GM12878 (cell line): ENCODE data around the gene DAZAP1. TPM values are rescaled to one million over a fixed set of nuclear protein-coding genes. Genes with fewer than 3 reads are reported as not detected.

Experiments
- ATAC-seq: fragments of 200-7000 bp; cut with Tn5 transposase; 3 replicates; pipeline ENCODE4 v1.9.1; 2020; ENCODE audit warnings: mild to moderate bottlenecking, moderate library complexity
- BruUV-seq: library from RNA; stranded (reverse); fragments of 400-500 nt; replicated peaks from 2 replicates; lab custom pipeline; 2021; lab: Mats Ljungman, UMichigan
- CTCF ChIA-PET: fragments of 300-600 bp; sonication (Branson Sonifier 250); formaldehyde crosslinking; extraction: SDS; loops from one replicate; lab custom pipeline; 2021; ENCODE audit warnings: inconsistent platforms; lab: Yijun Ruan, JAX
- POLR2A ChIA-PET: fragments of 350-600 bp; formaldehyde crosslinking; extraction: SDS; loops from one replicate; lab custom pipeline; 2021; ENCODE audit warnings: inconsistent platforms; lab: Charles Lee
- RAD21 ChIA-PET: fragments of 300-600 bp; sonication (Branson Sonifier 250); formaldehyde crosslinking; loops from one replicate; lab custom pipeline; 2023; ENCODE audit warnings: antibody characterized with exemption; ENCODE audit not compliant: unreplicated experiment; lab: Charles Lee
- SMC1A ChIA-PET: fragments of 300-600 bp; sonication (Branson Sonifier 250); formaldehyde crosslinking; loops from one replicate; lab custom pipeline; 2023; ENCODE audit not compliant: unreplicated experiment, uncharacterized antibody; lab: Charles Lee
- DNase-seq: peaks from one replicate; pipeline ENCODE4 v3.0.0-alpha.2; 2011; ENCODE audit warnings: low read depth, low spot score
- FAIRE-seq: peaks from 3 replicates; lab custom pipeline; 2011; peaks lifted over from hg19 to GRCh38; lab: Jason Lieb, UNC
- H2AFZ ChIP-seq: 2 replicates; pipeline ENCODE4 v1.6.0; 2011; ENCODE audit warnings: low read depth, low read length, control low read depth; ENCODE audit not compliant: control insufficient read depth
- H3K27ac ChIP-seq: 2 replicates; pipeline ENCODE4 v1.5.1; 2011; ENCODE audit warnings: control low read depth; ENCODE audit not compliant: control insufficient read depth, insufficient read depth
- H3K27me3 ChIP-seq, 2 experiments: replicated peaks in 1 of 2; 2 replicates each; pipeline versions ENCODE4 v1.6.0 to v1.6.1; 2011; ENCODE audit warnings: low read length in 1 of 2; ENCODE audit not compliant: control insufficient read depth in 2 of 2, insufficient read depth in 2 of 2
- H3K36me3 ChIP-seq, 2 experiments: 2 replicates each; pipeline ENCODE4 v1.5.1; 2011; ENCODE audit warnings: low read length in 1 of 2; ENCODE audit not compliant: control insufficient read depth in 2 of 2, insufficient read depth in 2 of 2
- H3K4me1 ChIP-seq: 2 replicates; pipeline ENCODE4 v1.6.1; 2011; ENCODE audit warnings: mild to moderate bottlenecking, low read length, moderate library complexity, mixed read lengths; ENCODE audit not compliant: control insufficient read depth, insufficient read depth
- H3K4me2 ChIP-seq: 2 replicates; pipeline ENCODE4 v1.6.0; 2011; ENCODE audit warnings: control low read depth; ENCODE audit not compliant: control insufficient read depth, insufficient read depth
- H3K4me3 ChIP-seq: fragments of 200-600 bp; sonication (generic); 2 replicates; pipeline ENCODE4 v1.5.1; 2016
- H3K79me2 ChIP-seq: 2 replicates; pipeline ENCODE4 v1.6.0; 2011; ENCODE audit warnings: low read length; ENCODE audit not compliant: control insufficient read depth, insufficient read depth
- H3K9ac ChIP-seq: 2 replicates; pipeline ENCODE4 v1.8.0; 2011; ENCODE audit warnings: low read length, control low read depth, mixed read lengths; ENCODE audit not compliant: control insufficient read depth, insufficient read depth
- H3K9me3 ChIP-seq: replicated peaks from 3 replicates; pipeline ENCODE4 v1.5.1; 2011; ENCODE audit warnings: mild to moderate bottlenecking, low read length; ENCODE audit not compliant: control insufficient read depth, insufficient read depth
- H4K20me1 ChIP-seq: 2 replicates; pipeline ENCODE4 v1.6.0; 2011; ENCODE audit not compliant: control insufficient read depth, insufficient read depth
- BACH1 ChIP-seq: fragments of 450-650 bp; IDR thresholded peaks from 2 replicates; pipeline ENCODE4 v1.6.1; 2017; ENCODE audit warnings: mild to moderate bottlenecking, borderline replicate concordance
- BCL11A ChIP-seq: IDR thresholded peaks from 2 replicates; pipeline ENCODE4 v1.6.1; 2011; ENCODE audit warnings: low read depth, low read length
- CBX3 ChIP-seq: fragments of 200-600 bp; sonication (generic); IDR thresholded peaks from 2 replicates; pipeline ENCODE4 v1.6.1; 2016; ENCODE audit warnings: low read depth, borderline replicate concordance
- CREB1 ChIP-seq: IDR thresholded peaks from 2 replicates; pipeline ENCODE4 v1.6.1; 2012; ENCODE audit warnings: low read depth, mild to moderate bottlenecking, inconsistent platforms
- DPF2 ChIP-seq: fragments of 450-650 bp; IDR thresholded peaks from 2 replicates; pipeline ENCODE4 v1.6.1; 2017; ENCODE audit warnings: mild to moderate bottlenecking
- E4F1 ChIP-seq: fragments of 450-650 bp; IDR thresholded peaks from 2 replicates; pipeline ENCODE4 v1.6.1; 2018; ENCODE audit warnings: borderline replicate concordance, mild to moderate bottlenecking; ENCODE audit not compliant: partially characterized antibody
- HCFC1 ChIP-seq: fragments of 150-350 bp; IDR thresholded peaks from 2 replicates; pipeline ENCODE4 v1.6.1; 2014; ENCODE audit warnings: low read length
- IKZF1 ChIP-seq: fragments of 450-650 bp; conservative IDR thresholded peaks from 2 replicates; pipeline ENCODE4 v1.6.1; 2017; ENCODE audit warnings: antibody characterized with exemption, mild to moderate bottlenecking
- JUNB ChIP-seq: IDR thresholded peaks from 2 replicates; pipeline ENCODE4 v1.6.1; 2016; ENCODE audit warnings: antibody characterized with exemption, mild to moderate bottlenecking
- MEF2B ChIP-seq: fragments of 450-650 bp; IDR thresholded peaks from 2 replicates; pipeline ENCODE4 v1.6.1; 2018; ENCODE audit warnings: mild to moderate bottlenecking, moderate library complexity; ENCODE audit not compliant: partially characterized antibody, poor library complexity, severe bottlenecking
- MYB ChIP-seq: fragments of 150-350 bp; IDR thresholded peaks from 2 replicates; pipeline ENCODE4 v1.6.1; 2014; ENCODE audit warnings: mild to moderate bottlenecking, low read depth, low read length, borderline replicate concordance
- POLR2A ChIP-seq: IDR thresholded peaks from 2 replicates; pipeline ENCODE4 v1.6.1; 2011; ENCODE audit warnings: low read depth, mild to moderate bottlenecking, low read length
- RB1 ChIP-seq: fragments of 450-650 bp; formaldehyde crosslinking; IDR thresholded peaks from 2 replicates; pipeline ENCODE4 v1.6.1; 2017; ENCODE audit warnings: mild to moderate bottlenecking, borderline replicate concordance
- SIX5 ChIP-seq: IDR thresholded peaks from 2 replicates; pipeline ENCODE4 v1.6.1; 2011; ENCODE audit warnings: mild to moderate bottlenecking, low read depth, low read length, moderate library complexity; ENCODE audit not compliant: severe bottlenecking
- STAT1 ChIP-seq: fragments of 450-650 bp; conservative IDR thresholded peaks from 2 replicates; pipeline ENCODE4 v1.6.1; 2014; ENCODE audit warnings: antibody characterized with exemption, mild to moderate bottlenecking
- TARDBP ChIP-seq: IDR thresholded peaks from 2 replicates; pipeline ENCODE4 v1.6.1; 2016; ENCODE audit warnings: borderline replicate concordance
- YBX1 ChIP-seq: fragments of 450-650 bp; IDR thresholded peaks from 2 replicates; pipeline ENCODE4 v1.6.1; 2016; ENCODE audit warnings: antibody characterized with exemption
- YY1 ChIP-seq: IDR thresholded peaks from 2 replicates; pipeline ENCODE4 v1.6.1; 2011; ENCODE audit warnings: low read depth, mild to moderate bottlenecking, low read length
- ZNF622 ChIP-seq: fragments of 450-650 bp; IDR thresholded peaks from 2 replicates; pipeline ENCODE4 v1.6.1; 2017; ENCODE audit warnings: mild to moderate bottlenecking, inconsistent platforms
- WGBS: methylation state at CpG from one replicate; pipeline ENCODE4 v1.1.6; 2016; ENCODE audit warnings: low lambda C conversion rate; ENCODE audit not compliant: insufficient replicate concordance, insufficient coverage; ENCODE audit errors: missing lambda C conversion rate; 5-methylcytosine and 5-hydroxymethylcytosine counted together
- in situ Hi-C: fragments of 300-500 bp; cut with MboI; formaldehyde crosslinking; loops from 9 replicates; pipeline ENCODE4 v1.14.3; 2018; ENCODE audit warnings: mixed read lengths
- intact Hi-C: fragments of 100-400 bp; cut with micrococcal nuclease; formaldehyde crosslinking; loops from one replicate; pipeline ENCODE4 v1.14.2; 2022; ENCODE audit not compliant: unreplicated experiment
- polyA plus RNA-seq, 11 experiments: library from polyadenylated mRNA; depleted of rRNA in 4 of 11; unstranded in 6 of 11; stranded (reverse) in 5 of 11; fragments of >200 nt; fragmentation: Nextera tagmentation in 4 of 11; fragmentation: Illumina TruSeq in 1 of 11; extraction: Ambion mirVana in 4 of 11; extraction: Trizol in 1 of 11; gene quantifications; 1 replicate in 1 of 11; 2 replicates in 10 of 11; pipeline versions ENCODE4 v1.2.1 to v1.2.3, GENCODE V29; 2011 to 2016; ENCODE audit warnings: inconsistent platforms in 2 of 11, missing spikeins in 2 of 11, low read depth in 1 of 11
- total RNA-seq, 4 experiments: library from RNA; depleted of rRNA in 3 of 4; stranded (reverse); fragments of >200 nt in 3 of 4; fragmentation: Illumina TruSeq in 1 of 4; extraction: Trizol in 1 of 4; gene quantifications; 2 replicates each; pipeline versions ENCODE4 v1.2.1 to v1.2.3, GENCODE V29; 2013 to 2021

DAZAP1 gene
- total and polyA plus RNA-seq, 10 of the 15 experiments (the other 5 are each of a cell fraction or from before 2014, with no cell fraction given), result 9.9 to 240 (median 92.3) TPM

GRCh38 chr19:1374250-1374577, 33.2 kb upstream of the DAZAP1 start:
- Histone ChIP-seq H3K4me2 (no peak overlapping the region), H3K27me3 (no peaks in the 10 kb centered on the region), H3K4me3 (no peak overlapping the region), H3K27ac (no peak overlapping the region), H3K79me2 (no peaks in the 10 kb centered on the region), H4K20me1 (no peaks in the 10 kb centered on the region), H3K4me1 (no peaks in the 10 kb centered on the region), H2AFZ (no peak overlapping the region), H3K36me3 (peaks cover 4 to 8% of the 10 kb centered on the region in 2 experiments; a peak in 2 of 4 replicates), H3K9ac (no peak overlapping the region), H3K9me3 (no peaks in the 10 kb centered on the region)
- no TSS peak for BruUV-seq
- FAIRE-seq, result no peak
- CTCF ChIA-PET, result interaction anchor here (3.4 to 5.0 kb wide), 3 partner anchors 59 to 131 kb away, joined by 23 to 42 read pairs (median 40); no protein-coding TSS in a partner anchor
- SMC1A ChIA-PET, result no interaction called here
- WGBS, result 88% methylated on average over 11 of the region's 12 CpGs
- RAD21 ChIA-PET, result no interaction called here
- POLR2A ChIA-PET, result no interaction called here
- TF ChIP-seq BCL11A (no peak), DPF2 (no peak), CREB1 (no peak), POLR2A (no peak), JUNB (no peak), YBX1 (no peak), MEF2B (no peak), STAT1 (no peak), YY1 (no peak), TARDBP (no peak), CBX3 (no peak)
- no peak for DNase-seq
- no peak for ATAC-seq
- intact Hi-C loops (no loop called here), in situ Hi-C loops (loop anchor here (5.0 kb wide), 2 partner anchors 57 to 97 kb away; partner anchors contain the start of gene FAM174C)

GRCh38 chr19:1376415-1376805, 31.0 kb upstream of the DAZAP1 start:
- H3K4me2 ChIP-seq, result no peak overlapping the region
- intact Hi-C loops, result no loop called here
- H3K36me3 ChIP-seq, result peaks cover 0 to 4% of the 10 kb centered on the region in 2 experiments; a peak in 2 of 4 replicates
- RAD21 ChIA-PET, result no interaction called here
- CTCF ChIA-PET, result no interaction called here
- no peak for FAIRE-seq
- no peaks in the 10 kb centered on the region for H3K79me2 ChIP-seq
- no peaks in the 10 kb centered on the region for H4K20me1 ChIP-seq
- H3K4me3 ChIP-seq, result no peak overlapping the region
- H3K4me1 ChIP-seq, result no peaks in the 10 kb centered on the region
- no peak overlapping the region for H2AFZ ChIP-seq
- no peak for DNase-seq
- POLR2A ChIA-PET, result interaction anchor here (0.6 kb wide), 1 partner anchor 64 kb away, joined by 5 read pairs; no protein-coding TSS in a partner anchor
- 93% methylated on average over 14 of the region's 17 CpGs for WGBS
- in situ Hi-C loops, result no loop called here
- no TSS peak for BruUV-seq
- SMC1A ChIA-PET, result no interaction called here
- H3K27ac ChIP-seq, result no peak overlapping the region
- no peak overlapping the region for H3K9ac ChIP-seq
- no peaks in the 10 kb centered on the region for H3K27me3 ChIP-seq
- no peaks in the 10 kb centered on the region for H3K9me3 ChIP-seq
- ATAC-seq, result no peak
- TF ChIP-seq IKZF1 (no peak), E4F1 (no peak), MYB (no peak), RB1 (no peak), ZNF622 (no peak), HCFC1 (no peak), BACH1 (no peak), SIX5 (no peak)
